Muscle of back (tissue), 11 donors: ENCODE data around the gene SLC6A20. TPM values are rescaled to one million over a fixed set of nuclear protein-coding genes. Genes with fewer than 3 reads are reported as not detected.
"Not testable (repeated sequence)": the region's sequence is repeated elsewhere in the genome, so short reads cannot be mapped to it uniquely, and the experiment has no call there.

Experiments
- DNase-seq, 3 donors: peaks; one replicate each; pipeline versions ENCODE4 v3.0.0 to v3.0.0-alpha.2; 2013
- polyA plus RNA-seq, 10 donors: library from polyadenylated mRNA; unstranded; fragments of 120-200 nt; gene quantifications; one replicate each; pipeline ENCODE4 v1.2.1, GENCODE V29; 2013; ENCODE audit not compliant: insufficient read length in 10 of 10

The SLC6A20 gene
- polyA plus RNA-seq, 10 donors, result 0.09 to 0.29 (median 0.16) TPM

DNA sequence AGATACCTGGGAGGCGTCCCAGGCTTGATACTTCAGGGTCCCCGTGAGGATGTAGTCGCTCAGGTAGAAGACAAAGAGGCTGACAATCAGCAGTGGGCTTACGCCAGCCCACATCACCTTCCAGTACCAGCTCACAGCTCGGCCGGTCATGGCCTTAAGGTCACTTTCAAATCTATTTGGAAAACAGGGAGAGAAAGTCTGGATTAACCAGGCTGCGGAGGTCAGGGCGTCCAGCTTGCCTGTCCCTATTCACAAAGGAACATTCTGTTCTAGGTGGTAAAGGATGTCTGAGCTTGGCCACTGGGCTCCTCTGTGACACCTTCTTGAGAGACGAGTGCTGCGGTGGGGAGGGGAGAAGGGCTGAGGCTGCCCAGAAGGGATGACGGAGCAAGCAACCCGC, 36.5 kb downstream of the SLC6A20 start:
- DNase-seq, result no peak

GRCh38 chr3:45758871-45759270, 37.5 kb downstream of the SLC6A20 start:
- DNase-seq, result no peak

DNA sequence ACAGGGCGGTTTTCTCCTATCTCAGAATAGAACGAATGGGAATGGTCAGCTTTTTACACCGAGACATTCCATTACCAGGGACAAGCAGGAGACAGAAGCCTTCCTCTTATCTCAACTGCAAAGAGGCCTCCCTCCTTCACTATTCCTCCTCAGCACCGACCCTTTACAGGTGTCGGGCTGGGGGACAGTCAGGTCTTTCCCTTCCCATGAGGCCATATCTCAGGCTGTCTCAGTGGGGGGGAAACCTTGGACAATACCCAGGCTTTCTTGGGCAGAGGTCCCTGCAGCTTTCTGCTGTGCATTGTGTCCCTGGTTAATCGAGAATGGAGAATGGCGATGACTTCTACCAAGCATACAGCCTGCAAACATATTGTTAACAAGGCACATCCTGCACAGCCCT, 39.2 kb downstream of the SLC6A20 start:
- not testable (repeated sequence) for DNase-seq

- DNase-seq, result no peak
Observed at GRCh38 chr3:45756055-45756454, 40.3 kb downstream of the SLC6A20 start.

DNA sequence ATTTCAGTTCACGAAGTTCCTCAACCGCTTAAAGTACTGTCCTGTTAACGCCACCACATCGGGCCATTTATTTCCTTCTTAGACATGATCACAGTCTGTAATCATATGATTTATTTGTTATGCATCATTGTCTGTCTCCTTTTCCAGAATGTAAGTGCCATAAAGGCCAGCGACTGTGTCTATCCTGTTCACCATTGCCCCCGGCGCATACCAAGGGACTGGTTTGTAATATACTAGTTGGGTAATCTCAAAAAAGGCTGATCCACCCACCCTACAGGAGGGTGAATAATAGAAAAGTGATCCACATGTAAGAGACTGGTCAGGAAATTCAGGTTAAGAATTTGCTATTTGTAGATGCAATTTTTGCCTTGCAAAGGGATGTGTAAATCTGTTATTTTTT, 41.9 kb downstream of the SLC6A20 start:
- no peak for DNase-seq

- no peak for DNase-seq
Observed at GRCh38 chr3:45753095-45753494, 43.2 kb downstream of the SLC6A20 start.

- DNase-seq, result no peak
Observed at GRCh38 chr3:45751537-45752242, 44.6 kb downstream of the SLC6A20 start.

GRCh38 chr3:45749880-45750279, 46.5 kb downstream of the SLC6A20 start:
- no peak for DNase-seq

GRCh38 chr3:45749036-45749600, 47.2 kb downstream of the SLC6A20 start:
- not testable (repeated sequence) for DNase-seq

DNA sequence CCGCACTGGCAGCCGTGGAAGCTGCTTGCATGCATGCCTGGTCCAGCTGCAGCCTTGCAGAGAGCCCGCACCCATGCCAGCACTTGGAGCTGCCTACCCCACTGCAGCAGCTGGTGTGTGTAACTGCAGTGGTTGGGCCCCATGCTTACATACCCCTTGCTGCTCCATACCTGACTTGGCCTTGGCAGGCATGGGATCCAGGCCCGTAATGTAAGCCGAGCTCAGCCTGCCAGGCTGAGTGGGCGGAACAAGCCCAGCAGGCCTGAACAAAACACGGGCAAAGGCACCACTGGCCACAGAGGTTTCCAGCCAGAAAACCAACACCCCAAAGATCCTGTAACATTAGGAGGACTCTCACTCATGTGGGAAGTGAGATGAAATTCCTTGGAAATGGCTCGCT, 48.3 kb downstream of the SLC6A20 start:
- DNase-seq, result peak in 1 of 3 donors; percentile 8

GRCh38 chr3:45746777-45747622, 49.3 kb downstream of the SLC6A20 start:
- no peak for DNase-seq

DNA sequence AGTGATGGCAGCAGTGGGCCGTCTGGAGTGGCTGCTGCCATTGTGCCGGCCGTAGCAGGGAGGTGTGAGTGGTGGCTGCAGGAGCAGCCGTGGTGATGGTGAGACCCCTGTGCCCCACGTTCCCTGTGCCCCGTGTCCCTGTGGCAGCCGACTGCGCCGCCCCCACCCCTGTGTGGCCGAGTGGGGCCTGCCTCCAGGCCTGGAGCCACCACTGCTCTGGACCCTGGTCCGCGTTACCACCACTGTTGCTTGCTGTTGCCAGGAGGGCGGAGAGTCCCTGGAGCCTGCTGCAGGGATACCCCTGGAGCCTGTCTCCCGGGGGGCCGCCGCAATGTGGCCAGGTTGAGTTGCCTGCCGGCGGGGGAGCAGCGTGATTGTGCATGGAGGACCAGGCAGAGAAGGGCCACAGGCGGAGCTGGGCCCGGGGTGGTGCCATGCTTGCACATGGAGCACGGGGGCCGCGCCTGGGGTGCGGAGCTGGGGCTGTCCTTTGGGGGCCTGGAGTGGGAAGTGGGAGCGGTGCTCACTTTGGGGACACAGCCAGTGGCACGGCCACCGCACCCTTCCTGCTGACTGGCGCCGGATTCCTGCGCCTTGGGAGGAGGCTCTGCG, 50.1 kb downstream of the SLC6A20 start:
- no peak for DNase-seq

- DNase-seq, result no peak
Observed at GRCh38 chr3:45742461-45743089, 53.8 kb downstream of the SLC6A20 start.

DNA sequence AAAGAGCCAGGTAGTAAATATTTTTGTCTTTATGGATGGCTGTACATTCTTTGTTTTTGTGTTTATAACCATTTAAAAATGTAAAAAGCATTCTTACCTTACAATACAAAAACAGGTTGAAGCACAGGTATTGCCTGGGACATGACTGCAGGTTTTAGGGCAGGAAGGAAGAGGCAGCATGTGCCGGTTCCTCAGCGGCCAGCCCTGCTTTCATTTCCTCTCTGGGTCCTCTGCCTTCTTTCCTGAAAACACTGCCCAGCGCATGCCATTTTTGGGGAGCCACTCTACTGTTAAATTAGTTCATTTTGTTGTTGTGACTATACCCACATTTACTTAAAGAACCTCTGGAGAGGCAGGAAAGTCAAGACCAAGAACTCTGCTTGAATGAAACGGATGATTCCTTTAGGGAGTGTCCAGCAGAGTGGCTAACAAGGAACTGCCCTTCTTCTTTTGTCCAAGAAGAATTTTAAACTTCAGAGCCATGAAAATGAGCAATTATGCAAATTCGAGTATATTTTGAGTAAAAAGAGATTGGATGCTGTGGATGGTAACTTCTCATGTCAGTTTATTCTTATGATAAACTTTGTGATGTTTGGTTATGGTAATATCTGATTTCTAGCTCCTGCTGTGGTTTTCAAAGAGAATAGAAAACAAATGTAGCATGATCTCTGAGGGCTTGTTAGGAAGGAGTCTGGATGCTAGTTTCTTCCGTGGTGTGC, 54.4 kb downstream of the SLC6A20 start:
- no peak for DNase-seq

GRCh38 chr3:45741247-45741646, 55.1 kb downstream of the SLC6A20 start:
- no peak for DNase-seq

DNA sequence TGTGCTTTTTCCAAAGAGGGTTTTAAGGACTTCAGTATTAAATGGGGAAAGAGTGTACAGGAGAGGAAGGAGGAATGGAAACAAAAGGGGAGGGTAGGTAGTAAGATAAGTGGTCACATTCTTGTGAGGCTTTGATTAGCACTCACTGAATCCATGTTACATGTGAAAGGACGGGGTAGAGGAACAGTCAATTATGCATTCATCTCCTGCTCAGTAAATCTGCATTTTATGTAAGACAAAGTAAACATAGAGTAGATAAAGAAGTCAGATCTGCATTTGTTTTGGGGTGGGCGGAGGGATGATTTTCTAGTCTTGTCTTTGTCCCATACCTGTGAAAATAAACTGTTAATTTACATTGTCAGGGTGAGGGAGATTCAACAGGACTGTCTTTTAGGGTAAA, 56.3 kb downstream of the SLC6A20 start:
- no peak for DNase-seq

- DNase-seq, result no peak
Observed at GRCh38 chr3:45737234-45737633, 59.1 kb downstream of the SLC6A20 start.

GRCh38 chr3:45736707-45737106, 59.6 kb downstream of the SLC6A20 start:
- no peak for DNase-seq

GRCh38 chr3:45730409-45731154, 65.8 kb downstream of the SLC6A20 start:
- DNase-seq, result no peak

DNA sequence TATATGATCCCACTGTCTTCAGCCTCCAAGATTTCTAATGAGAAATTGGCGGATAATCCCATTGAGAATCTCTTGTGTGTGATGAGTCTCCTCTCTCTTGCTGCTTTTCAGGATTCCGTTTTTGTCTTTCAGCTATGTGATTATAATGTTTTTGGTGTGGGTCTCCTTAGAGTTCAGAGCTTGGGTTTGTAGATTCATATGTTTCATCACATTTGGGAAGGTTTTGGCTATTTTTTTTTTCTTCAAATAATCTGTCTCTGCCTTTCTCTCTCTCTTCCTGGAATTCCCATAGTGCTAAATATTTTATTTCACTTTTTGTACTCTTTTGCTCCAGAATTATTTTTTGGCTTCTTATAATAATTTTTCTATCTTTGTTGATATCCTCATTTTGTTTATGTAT, 66.7 kb downstream of the SLC6A20 start:
- DNase-seq, result no peak

GRCh38 chr3:45724911-45725310, 71.4 kb downstream of the SLC6A20 start:
- no peak for DNase-seq
